Smooth muscle cell (in vitro differentiated cells): ENCODE results near the gene POLN. TPM values are rescaled to one million over a fixed set of nuclear protein-coding genes. Genes with fewer than 3 reads are reported as not detected.

Experiments used
- DNase-seq: peaks from one replicate; lab custom pipeline; 2025; ENCODE audit not compliant: unreplicated experiment; lab: John Stamatoyannopoulos, UW
- H2AFZ ChIP-seq: fragments of 200-600 bp; sonication (generic); 2 replicates; pipeline ENCODE4 v1.6.0; 2016; ENCODE audit warnings: antibody characterized with exemption, low read depth, mild to moderate bottlenecking
- H3F3A ChIP-seq: fragments of 200-600 bp; sonication (generic); 2 replicates; pipeline ENCODE4 v1.6.0; 2017; ENCODE audit warnings: antibody characterized with exemption, low read depth
- H3K27ac ChIP-seq: fragments of 200-600 bp; sonication (generic); 2 replicates; pipeline ENCODE4 v1.5.1; 2016; ENCODE audit warnings: low read depth, mild to moderate bottlenecking
- H3K27me3 ChIP-seq: fragments of 200-600 bp; sonication (generic); 2 replicates; pipeline ENCODE4 v1.6.1; 2016; ENCODE audit warnings: low read depth, mild to moderate bottlenecking
- H3K36me3 ChIP-seq: fragments of 200-600 bp; sonication (generic); 2 replicates; pipeline ENCODE4 v1.5.1; 2016; ENCODE audit warnings: low read depth
- H3K4me1 ChIP-seq: fragments of 200-600 bp; sonication (generic); 2 replicates; pipeline ENCODE4 v1.5.1; 2016; ENCODE audit warnings: low read depth
- H3K4me2 ChIP-seq: fragments of 200-600 bp; sonication (generic); 2 replicates; pipeline ENCODE4 v1.6.0; 2016; ENCODE audit warnings: mild to moderate bottlenecking
- H3K4me3 ChIP-seq: fragments of 200-600 bp; sonication (generic); 2 replicates; pipeline ENCODE4 v1.5.1; 2016; ENCODE audit warnings: mild to moderate bottlenecking
- H3K79me2 ChIP-seq: fragments of 200-600 bp; sonication (generic); 2 replicates; pipeline ENCODE4 v1.6.0; 2016; ENCODE audit warnings: low read depth, mild to moderate bottlenecking
- H3K9ac ChIP-seq: fragments of 200-600 bp; sonication (generic); 2 replicates; pipeline ENCODE4 v1.6.0; 2016; ENCODE audit warnings: low read depth
- H3K9me3 ChIP-seq: fragments of 200-600 bp; sonication (generic); replicated peaks from 2 replicates; pipeline ENCODE4 v1.5.1; 2016; ENCODE audit warnings: low read depth
- H4K20me1 ChIP-seq: fragments of 200-600 bp; sonication (generic); 2 replicates; pipeline ENCODE4 v1.6.0; 2016; ENCODE audit warnings: low read depth
- WGBS: methylation state at CpG from one replicate; pipeline ENCODE4 v1.1.7; 2016; ENCODE audit warnings: low lambda C conversion rate; 5-methylcytosine and 5-hydroxymethylcytosine counted together
- polyA plus RNA-seq: library from polyadenylated mRNA; unstranded; fragments of >200 nt; fragmentation: Nextera tagmentation; extraction: Ambion mirVana; gene quantifications from 2 replicates; pipeline ENCODE4 v1.2.1, GENCODE V29; 2016
- total RNA-seq: library from RNA; depleted of rRNA; stranded (reverse); fragments of >200 nt; gene quantifications from 2 replicates; pipeline ENCODE4 v1.2.3, GENCODE V29; 2014
- TF ChIP-seq, protein P1 (sequence below): fragments of 200-600 bp; sonication (generic); IDR thresholded peaks from 2 replicates; pipeline ENCODE4 v1.5.1; 2017; ENCODE audit warnings: borderline replicate concordance, mild to moderate bottlenecking, antibody characterized with exemption; ENCODE audit not compliant: insufficient read depth, poor library complexity, severe bottlenecking

The POLN gene
- total and polyA plus RNA-seq, 2 experiments from 2014 or later = 0.35 to 3.0 TPM

DNA sequence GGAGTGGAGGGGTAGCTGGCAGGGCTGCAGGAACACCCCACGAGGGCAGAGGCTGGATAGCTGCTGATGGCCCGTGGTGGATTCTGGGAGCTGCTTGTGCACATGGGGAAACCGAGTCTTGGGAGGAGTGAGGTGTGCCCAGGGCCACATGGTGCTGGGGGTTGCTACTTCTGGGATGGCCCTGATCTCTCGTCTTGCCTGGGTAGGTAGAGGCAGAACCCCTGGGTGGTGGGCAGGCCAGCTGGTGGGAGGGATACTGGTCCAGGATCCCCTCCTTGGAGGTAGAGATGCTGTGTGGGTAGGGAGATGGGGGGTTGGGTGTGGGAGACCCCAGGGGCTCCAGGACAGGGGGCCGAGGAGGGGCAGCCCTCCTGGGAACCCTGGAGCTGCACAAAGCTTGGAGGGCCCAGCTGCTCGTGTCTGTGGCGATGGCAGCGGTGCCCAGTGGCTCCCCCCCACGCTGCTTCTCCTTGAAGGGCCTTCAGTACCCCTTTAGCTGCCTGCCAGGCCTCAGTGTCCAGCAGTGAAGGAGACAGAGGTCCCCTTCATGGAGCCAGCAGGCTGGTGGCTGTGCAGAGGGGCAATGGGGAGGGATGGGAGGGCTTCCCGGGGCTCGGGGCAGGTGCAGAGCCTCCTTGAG, 179.6 kb downstream of the POLN start:
- no peak for DNase-seq
- Histone ChIP-seq H3K79me2 (no peaks in the 10 kb centered on the region), H2AFZ (no peak overlapping the region), H4K20me1 (no peaks in the 10 kb centered on the region), H3K4me1 (peaks cover 6% of the 10 kb centered on the region), H3K4me3 (no peak overlapping the region), H3K9me3 (no peaks in the 10 kb centered on the region), H3K9ac (no peak overlapping the region), H3F3A (no peaks in the 10 kb centered on the region), H3K27ac (no peak overlapping the region), H3K36me3 (no peaks in the 10 kb centered on the region), H3K4me2 (no peak overlapping the region), H3K27me3 (peaks cover 39% of the 10 kb centered on the region)
- TF ChIP-seq, protein P1, sequence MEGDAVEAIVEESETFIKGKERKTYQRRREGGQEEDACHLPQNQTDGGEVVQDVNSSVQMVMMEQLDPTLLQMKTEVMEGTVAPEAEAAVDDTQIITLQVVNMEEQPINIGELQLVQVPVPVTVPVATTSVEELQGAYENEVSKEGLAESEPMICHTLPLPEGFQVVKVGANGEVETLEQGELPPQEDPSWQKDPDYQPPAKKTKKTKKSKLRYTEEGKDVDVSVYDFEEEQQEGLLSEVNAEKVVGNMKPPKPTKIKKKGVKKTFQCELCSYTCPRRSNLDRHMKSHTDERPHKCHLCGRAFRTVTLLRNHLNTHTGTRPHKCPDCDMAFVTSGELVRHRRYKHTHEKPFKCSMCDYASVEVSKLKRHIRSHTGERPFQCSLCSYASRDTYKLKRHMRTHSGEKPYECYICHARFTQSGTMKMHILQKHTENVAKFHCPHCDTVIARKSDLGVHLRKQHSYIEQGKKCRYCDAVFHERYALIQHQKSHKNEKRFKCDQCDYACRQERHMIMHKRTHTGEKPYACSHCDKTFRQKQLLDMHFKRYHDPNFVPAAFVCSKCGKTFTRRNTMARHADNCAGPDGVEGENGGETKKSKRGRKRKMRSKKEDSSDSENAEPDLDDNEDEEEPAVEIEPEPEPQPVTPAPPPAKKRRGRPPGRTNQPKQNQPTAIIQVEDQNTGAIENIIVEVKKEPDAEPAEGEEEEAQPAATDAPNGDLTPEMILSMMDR = no peak
- 94% methylated on average over 11 of the region's 11 CpGs for WGBS

DNA sequence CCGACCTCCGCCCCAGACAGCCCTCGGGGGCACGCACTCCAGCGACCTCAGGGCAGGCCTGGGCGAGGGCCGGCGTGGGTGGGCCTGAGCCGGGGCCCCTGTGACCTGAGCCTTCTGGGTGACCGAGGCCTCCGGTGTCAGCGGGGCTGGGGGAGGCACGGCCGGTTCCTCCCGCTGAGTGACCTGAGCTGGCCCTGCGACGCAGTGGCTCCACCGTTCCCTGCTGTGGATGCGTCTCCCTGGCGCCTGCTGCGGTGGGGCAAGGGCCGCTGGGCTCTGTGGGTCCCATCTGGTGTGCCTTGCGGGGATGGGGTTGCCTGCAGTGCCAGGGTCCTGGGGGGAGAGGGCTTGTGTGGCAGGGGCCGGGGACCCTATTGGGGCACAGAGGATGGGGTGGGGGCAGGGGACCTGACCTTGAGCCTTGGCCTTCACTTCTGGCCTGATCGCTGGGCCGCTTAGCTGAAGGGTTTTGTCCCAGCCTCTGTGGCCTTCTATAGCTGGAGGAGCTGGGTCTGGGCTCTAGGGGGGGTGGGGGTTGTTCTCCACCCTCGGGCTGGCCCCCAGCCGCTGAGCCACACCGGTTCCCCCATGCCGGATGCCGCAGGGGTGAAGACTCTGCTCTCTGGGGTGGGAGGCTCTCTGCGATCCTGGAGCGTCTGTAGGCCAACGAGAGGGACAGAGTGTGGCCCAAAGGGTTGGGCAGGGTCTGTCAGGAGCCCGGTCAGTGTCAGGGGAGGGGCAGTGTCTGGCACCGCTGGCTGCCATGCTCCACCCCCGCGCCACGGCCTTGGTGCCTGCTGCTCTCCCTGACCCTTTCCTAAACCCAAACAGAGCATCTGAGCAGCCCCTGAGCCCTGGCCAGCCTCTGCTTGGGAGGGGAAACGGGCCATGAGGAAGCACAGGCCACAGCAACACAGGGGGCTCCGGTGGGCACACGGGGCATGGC, 180.5 kb downstream of the POLN start:
- WGBS = 60% methylated on average over 38 of the region's 42 CpGs
- H3K9ac ChIP-seq = no peak overlapping the region

DNA sequence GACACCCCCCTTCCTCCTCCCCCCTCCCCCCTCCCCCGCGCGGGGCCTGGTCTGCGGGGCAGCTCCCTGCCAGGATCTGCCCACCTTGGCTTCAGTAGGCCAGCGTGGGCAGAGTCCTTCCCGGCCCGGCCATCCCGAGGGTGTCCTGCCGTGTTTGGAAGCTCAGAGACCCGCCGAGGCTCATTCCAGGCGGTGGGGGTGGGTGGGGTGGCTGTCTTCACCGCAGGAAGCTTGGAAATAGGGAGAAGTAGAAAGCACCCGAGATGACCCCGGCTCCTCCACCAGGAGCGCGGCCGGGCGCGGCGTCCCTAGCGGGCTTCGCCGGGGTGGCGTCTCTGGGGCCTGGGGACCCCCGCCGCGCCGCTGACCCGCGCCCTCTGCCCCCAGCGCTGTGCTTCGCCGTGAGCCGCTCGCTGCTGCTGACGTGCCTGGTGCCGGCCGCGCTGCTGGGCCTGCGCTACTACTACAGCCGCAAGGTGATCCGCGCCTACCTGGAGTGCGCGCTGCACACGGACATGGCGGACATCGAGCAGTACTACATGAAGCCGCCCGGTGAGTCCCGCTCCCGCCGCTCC, 181.2 kb downstream of the POLN start:
- Histone ChIP-seq H3K4me1 (peaks cover 6% of the 10 kb centered on the region), H4K20me1 (no peaks in the 10 kb centered on the region), H3K4me3 (no peak overlapping the region), H3K79me2 (no peaks in the 10 kb centered on the region), H3K36me3 (no peaks in the 10 kb centered on the region), H3K9ac (no peak overlapping the region), H3F3A (no peaks in the 10 kb centered on the region), H3K9me3 (no peaks in the 10 kb centered on the region), H3K27me3 (peaks cover 54% of the 10 kb centered on the region), H3K4me2 (peak overlapping the region; percentile 53), H2AFZ (no peak overlapping the region), H3K27ac (no peak overlapping the region)
- WGBS = 8% methylated on average over 31 of the region's 54 CpGs
- no peak for DNase-seq
- TF ChIP-seq, protein P1 = no peak

More for the DNA sequence above, 180.5 kb downstream of the POLN start:
- TF ChIP-seq, protein P1 = no peak
- Histone ChIP-seq H3K79me2 (no peaks in the 10 kb centered on the region), H4K20me1 (no peaks in the 10 kb centered on the region), H3K36me3 (no peaks in the 10 kb centered on the region), H3K27ac (no peak overlapping the region), H3K27me3 (peaks cover 47% of the 10 kb centered on the region), H3K4me2 (peak overlapping the region; percentile 53), H3K4me1 (peaks cover 6% of the 10 kb centered on the region), H2AFZ (no peak overlapping the region), H3K9me3 (no peaks in the 10 kb centered on the region), H3F3A (no peaks in the 10 kb centered on the region), H3K4me3 (no peak overlapping the region)
- no peak for DNase-seq
